ENCODE measurements around the gene AKR1D1. TPM values are rescaled to one million over a fixed set of nuclear protein-coding genes. Genes with fewer than 3 reads are reported as not detected.

The AKR1D1 gene
- total RNA-seq, 2 donors from 2014 or later, result not detected

DNA sequence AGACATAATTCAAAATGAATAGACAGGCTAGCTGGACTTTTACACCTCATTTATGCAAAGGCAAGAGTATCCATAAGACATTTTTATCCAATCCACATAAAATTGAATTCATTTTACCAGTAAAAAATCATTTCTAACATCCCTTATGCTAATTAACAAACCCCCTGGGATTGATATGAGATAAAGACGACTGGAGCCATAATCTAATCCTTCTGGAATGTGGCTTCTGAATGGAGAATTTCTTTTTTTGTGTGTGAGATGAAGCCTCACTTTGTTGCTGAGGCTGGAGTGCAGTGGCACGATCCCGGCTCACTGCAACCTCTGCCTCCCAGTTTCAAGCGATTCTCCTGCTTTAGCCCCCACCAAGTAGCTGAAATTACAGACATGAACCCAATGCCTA, 90.4 kb downstream of the AKR1D1 start:
- Histone ChIP-seq H3K27me3 (replicated peaks; ENCODE audit: insufficient read depth) (no peaks in the 10 kb centered on the region), H3K9me3 (peaks cover 7% of the 10 kb centered on the region), H3K27ac (no peak overlapping the region), H3K4me3 (no peak overlapping the region), H3K36me3 (no peaks in the 10 kb centered on the region), H3K4me1 (ENCODE audit: control insufficient read depth in 1 of 2, low read depth in 2 of 2) (no peaks in the 10 kb centered on the region)
- ATAC-seq (ENCODE audit: insufficient number of reproducible peaks, low FRiP score, low read depth), result no peak
- TF ChIP-seq CTCF (IDR thresholded peaks at IDR 0.05), result no peak
- no peak for DNase-seq (ENCODE audit: low spot score)

DNA sequence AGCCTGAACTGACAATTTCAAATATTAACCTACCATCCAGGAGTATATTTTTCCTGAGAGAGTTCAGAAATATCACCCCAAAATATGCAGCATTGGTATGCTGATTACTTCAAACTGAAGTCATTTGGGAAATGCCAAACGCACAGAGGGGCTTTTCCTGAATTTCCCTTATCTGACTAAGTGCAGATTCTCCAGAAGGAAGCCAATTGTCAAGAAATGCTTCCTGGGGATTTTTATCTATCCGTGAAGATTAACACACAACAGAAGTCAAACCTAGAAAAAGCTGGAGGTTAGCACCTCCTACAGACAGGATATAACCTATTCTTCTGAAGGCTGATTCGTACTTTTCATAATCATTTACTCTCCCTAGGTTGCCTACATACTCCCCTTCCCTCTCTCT, 91.0 kb downstream of the AKR1D1 start:
- no peak for ATAC-seq (ENCODE audit: insufficient number of reproducible peaks, low FRiP score, low read depth)
- H3K4me1 ChIP-seq (ENCODE audit: control insufficient read depth in 1 of 2, low read depth in 2 of 2), result no peaks in the 10 kb centered on the region
- no peaks in the 10 kb centered on the region for H3K27me3 ChIP-seq (replicated peaks; ENCODE audit: insufficient read depth)
- DNase-seq (ENCODE audit: low spot score), result no peak
- no peak overlapping the region for H3K27ac ChIP-seq
- no peak for TF ChIP-seq CTCF (IDR thresholded peaks at IDR 0.05)
- H3K36me3 ChIP-seq, result no peaks in the 10 kb centered on the region
- peaks cover 7% of the 10 kb centered on the region for H3K9me3 ChIP-seq
- no peak overlapping the region for H3K4me3 ChIP-seq

DNA sequence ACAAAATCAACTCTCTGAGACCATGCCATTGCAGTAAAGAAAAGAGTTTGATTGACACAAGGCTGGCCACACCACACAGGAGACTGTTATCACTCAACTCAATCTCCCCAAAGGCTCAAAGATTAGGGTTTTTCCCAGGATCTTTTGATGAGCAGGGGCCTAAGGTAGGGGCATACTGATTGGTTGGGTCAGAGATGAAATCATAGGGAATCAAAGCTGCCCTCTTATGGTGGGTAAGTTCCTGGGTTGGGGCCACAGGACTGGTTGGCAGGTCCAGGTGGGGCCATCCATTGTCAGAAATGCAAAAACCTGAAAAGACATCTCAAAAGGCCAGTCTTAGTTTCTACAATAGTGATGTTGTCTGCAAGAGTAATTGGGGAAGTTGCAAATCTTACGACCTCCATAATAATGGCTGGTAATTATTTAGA, 91.6 kb downstream of the AKR1D1 start:
- no peaks in the 10 kb centered on the region for H3K36me3 ChIP-seq
- H3K4me3 ChIP-seq, result no peak overlapping the region
- DNase-seq (ENCODE audit: low spot score) (no peak), ATAC-seq (ENCODE audit: insufficient number of reproducible peaks, low FRiP score, low read depth) (no peak)
- TF ChIP-seq CTCF (IDR thresholded peaks at IDR 0.05), result no peak
- H3K27ac ChIP-seq, result no peak overlapping the region
- no peaks in the 10 kb centered on the region for H3K27me3 ChIP-seq (replicated peaks; ENCODE audit: insufficient read depth)
- no peaks in the 10 kb centered on the region for H3K4me1 ChIP-seq (ENCODE audit: control insufficient read depth in 1 of 2, low read depth in 2 of 2)
- peaks cover 7% of the 10 kb centered on the region for H3K9me3 ChIP-seq

Other genes with a start within 250 kb of the AKR1D1 start
- 10 to 100 TPM; 10.3 to 22.3 TPM for gene DGKI, start 229.5 kb upstream of the AKR1D1 start, total RNA-seq
- gene CREB3L2, start 74.4 kb upstream of the AKR1D1 start, total RNA-seq, result 10 to 100 TPM; 85.3 to 96.7 TPM

All from thoracic aorta (tissue), 2 donors.